NB4 (cell line): ENCODE results near the gene PLEKHH2.

Experiments
- MAX ChIP-seq: IDR thresholded peaks from 2 replicates; pipeline ENCODE4 v1.6.1; 2011; ENCODE audit warnings: low read depth, low read length
- TF ChIP-seq, protein P1 (sequence below): IDR thresholded peaks from one replicate; pipeline ENCODE4 v1.5.1; 2012; ENCODE audit warnings: low read depth, low read length

GRCh38 chr2:43743706-43744105 is 106.6 kb downstream of the PLEKHH2 start:
- TF ChIP-seq, protein P1, sequence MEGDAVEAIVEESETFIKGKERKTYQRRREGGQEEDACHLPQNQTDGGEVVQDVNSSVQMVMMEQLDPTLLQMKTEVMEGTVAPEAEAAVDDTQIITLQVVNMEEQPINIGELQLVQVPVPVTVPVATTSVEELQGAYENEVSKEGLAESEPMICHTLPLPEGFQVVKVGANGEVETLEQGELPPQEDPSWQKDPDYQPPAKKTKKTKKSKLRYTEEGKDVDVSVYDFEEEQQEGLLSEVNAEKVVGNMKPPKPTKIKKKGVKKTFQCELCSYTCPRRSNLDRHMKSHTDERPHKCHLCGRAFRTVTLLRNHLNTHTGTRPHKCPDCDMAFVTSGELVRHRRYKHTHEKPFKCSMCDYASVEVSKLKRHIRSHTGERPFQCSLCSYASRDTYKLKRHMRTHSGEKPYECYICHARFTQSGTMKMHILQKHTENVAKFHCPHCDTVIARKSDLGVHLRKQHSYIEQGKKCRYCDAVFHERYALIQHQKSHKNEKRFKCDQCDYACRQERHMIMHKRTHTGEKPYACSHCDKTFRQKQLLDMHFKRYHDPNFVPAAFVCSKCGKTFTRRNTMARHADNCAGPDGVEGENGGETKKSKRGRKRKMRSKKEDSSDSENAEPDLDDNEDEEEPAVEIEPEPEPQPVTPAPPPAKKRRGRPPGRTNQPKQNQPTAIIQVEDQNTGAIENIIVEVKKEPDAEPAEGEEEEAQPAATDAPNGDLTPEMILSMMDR, result no peak
- TF ChIP-seq MAX, result no peak
